OCI-M1 (cell line): Measurements from ENCODE around the gene INHBC.
"Not testable (repeated sequence)": the region's sequence is repeated elsewhere in the genome, so short reads cannot be mapped to it uniquely, and the experiment has no call there.

ENCODE experiments used
- DNase-seq: peaks from one replicate; lab custom pipeline; 2025; lab: John Stamatoyannopoulos, UW

The INHBC gene

GRCh38 chr12:57487055-57487596, 52.5 kb downstream of the INHBC start:
- DNase-seq = no peak

- peak; percentile 99 for DNase-seq
Measured at GRCh38 chr12:57487597-57488401, 53.2 kb downstream of the INHBC start, which contains the start of gene MARS1. TSS of gene MARS1 (plus strand) at chr12:57488068. CDS start at chr12:57488091, 23 bp downstream.

DNA sequence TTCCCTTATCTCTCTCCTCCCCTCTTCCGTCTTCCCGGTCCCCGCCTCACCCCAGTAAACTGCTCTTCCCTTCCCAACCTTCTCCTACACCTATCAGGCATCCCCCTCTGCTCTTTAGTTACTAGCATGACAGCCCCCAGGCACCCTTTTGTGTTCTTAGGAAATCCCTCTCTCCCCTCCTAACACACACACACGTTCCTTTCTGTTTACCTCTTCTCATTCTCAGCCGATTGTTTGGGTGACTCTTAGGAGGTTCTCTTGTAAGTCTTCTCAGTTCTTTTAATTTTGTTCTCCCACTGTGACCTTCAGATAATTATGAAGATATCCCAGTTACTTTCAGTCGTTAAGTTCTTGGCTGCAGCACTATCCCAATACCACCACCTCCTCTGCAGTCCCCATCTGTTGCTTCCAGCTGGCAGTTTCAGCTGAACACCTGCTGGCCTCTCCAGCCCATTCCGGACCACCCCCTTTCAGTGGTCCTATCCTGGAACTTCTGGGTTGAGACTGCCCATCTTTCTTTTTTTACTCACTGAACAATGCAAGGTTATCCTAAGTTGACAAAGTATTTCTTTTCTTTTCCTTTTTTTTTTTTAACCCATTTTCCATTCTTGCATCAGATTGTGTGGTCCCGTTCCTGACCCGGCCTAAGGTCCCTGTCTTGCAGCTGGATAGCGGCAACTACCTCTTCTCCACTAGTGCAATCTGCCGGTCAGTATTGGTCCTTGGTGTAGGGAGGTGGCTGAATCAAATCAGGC, 54.0 kb downstream of the INHBC start:
- no peak for DNase-seq

- no peak for DNase-seq
Measured at GRCh38 chr12:57489157-57489641, 54.6 kb downstream of the INHBC start.

DNA sequence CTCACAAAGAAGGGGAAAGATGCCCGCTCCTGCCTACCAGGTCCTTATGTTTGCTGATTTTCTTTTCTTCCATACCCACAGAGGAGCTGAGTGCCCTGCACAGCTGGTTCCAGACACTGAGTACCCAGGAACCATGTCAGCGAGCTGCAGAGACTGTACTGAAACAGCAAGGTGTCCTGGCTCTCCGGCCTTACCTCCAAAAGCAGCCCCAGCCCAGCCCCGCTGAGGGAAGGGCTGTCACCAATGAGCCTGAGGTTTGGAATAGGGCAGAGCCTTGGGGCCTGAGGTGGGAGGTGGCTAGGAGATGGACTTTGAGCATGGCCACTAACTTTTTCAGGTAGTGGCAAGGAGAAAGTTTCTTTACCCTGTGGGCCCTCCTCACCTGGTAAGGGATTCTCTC, 55.5 kb downstream of the INHBC start:
- DNase-seq = no peak

- DNase-seq = peak; percentile 25
Measured at GRCh38 chr12:57491393-57492280, 57.1 kb downstream of the INHBC start.

DNA sequence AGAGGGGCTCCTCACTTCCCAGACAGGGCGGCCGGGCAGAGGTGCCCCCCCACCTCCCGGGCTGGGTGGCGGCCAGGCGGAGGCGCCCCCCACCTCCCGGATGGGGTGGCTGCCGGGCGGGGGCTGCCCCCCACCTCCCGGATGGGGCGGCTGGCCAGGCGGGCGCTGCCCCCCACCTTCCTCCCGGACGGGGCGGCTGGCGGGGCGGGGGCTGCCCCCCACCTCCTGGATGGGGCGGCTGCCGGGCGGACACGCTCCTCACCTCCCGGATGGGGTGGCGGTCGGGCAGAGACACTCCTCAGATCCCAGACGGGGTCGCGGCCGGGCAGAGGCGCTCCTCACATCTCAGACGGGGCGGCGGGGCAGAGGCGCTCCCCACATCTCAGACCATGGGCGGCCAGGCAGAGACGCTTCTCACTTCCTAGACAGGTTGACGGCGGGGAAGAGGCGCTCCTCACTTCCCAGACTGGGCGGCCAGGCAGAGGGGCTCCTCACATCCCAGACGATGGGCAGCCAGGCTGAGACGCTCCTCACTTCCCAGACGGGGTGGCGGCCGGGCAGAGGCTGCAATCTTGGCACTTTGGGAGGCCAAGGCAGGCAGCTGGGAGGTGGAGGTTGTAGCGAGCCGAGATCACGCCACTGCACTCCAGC, 60.6 kb downstream of the INHBC start:
- DNase-seq = not testable (repeated sequence)

- DNase-seq = no peak
Measured at GRCh38 chr12:57496822-57497221, 62.2 kb downstream of the INHBC start.

- DNase-seq = no peak
Measured at GRCh38 chr12:57497223-57498131, 62.9 kb downstream of the INHBC start.

DNA sequence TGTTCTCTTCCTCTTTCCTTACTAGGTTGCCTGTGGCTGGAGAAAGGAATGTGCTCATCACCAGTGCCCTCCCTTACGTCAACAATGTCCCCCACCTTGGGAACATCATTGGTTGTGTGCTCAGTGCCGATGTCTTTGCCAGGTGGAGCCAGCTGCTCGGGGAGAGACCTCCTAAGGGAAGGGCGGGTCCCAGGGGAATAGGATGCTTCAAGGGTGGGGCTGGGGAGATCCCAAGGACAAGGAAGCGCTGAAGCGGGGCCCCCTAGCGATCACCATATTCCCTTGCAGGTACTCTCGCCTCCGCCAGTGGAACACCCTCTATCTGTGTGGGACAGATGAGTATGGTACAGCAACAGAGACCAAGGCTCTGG, 63.5 kb downstream of the INHBC start:
- DNase-seq = no peak

DNA sequence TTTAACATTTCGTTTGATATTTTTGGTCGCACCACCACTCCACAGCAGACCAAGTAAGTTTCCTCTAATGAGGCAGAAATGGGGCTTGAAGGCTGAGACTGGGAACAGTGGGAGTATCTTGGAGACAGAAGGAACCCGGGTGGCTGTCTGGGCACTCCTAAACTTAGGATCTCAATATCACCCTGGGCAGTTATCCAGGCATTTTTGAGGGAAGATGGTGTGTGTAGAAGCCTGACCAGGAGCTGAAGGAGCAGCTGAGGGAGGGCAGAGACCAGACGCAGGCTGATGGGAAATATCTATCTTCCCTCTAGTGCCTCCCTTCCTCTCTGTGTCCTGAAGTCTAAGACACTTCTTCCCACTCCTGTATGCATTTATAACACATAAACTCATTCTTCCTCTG, 64.0 kb downstream of the INHBC start:
- no peak for DNase-seq

DNA sequence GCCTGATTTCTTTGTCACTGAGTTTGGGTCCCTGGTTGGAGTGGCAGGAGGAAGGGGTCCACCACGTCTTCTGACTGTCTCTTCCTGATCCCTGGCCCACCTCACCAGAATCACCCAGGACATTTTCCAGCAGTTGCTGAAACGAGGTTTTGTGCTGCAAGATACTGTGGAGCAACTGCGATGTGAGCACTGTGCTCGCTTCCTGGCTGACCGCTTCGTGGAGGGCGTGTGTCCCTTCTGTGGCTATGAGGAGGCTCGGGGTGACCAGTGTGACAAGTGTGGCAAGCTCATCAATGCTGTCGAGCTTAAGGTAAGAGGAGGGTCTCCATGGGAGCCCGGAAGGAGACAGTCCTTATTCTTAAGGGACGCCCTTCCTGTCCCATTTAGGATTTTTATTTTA, 65.6 kb downstream of the INHBC start:
- no peak for DNase-seq
